Panc1 (cell line): ENCODE measurements around the gene ZNF189. TPM values are rescaled to one million over a fixed set of nuclear protein-coding genes. Genes with fewer than 3 reads are reported as not detected.

Experiments used
- ATAC-seq: fragments of 200-7000 bp; cut with Tn5 transposase; 2 replicates; pipeline ENCODE4 v1.9.1; 2020; ENCODE audit warnings: mild to moderate bottlenecking, moderate library complexity
- BruUV-seq: library from RNA; stranded (reverse); fragments of 400-500 nt; replicated peaks from 2 replicates; lab custom pipeline; 2021; lab: Mats Ljungman, UMichigan
- CTCF ChIA-PET: fragments of 300-600 bp; sonication (Branson Sonifier 250); formaldehyde crosslinking; loops from one replicate; lab custom pipeline; 2022; ENCODE audit warnings: antibody characterized with exemption; lab: Charles Lee
- POLR2A ChIA-PET: fragments of 300-600 bp; sonication (Branson Sonifier 250); formaldehyde crosslinking; loops from one replicate; lab custom pipeline; 2022; ENCODE audit warnings: antibody characterized with exemption; lab: Charles Lee
- DNase-seq: peaks from one replicate; pipeline ENCODE4 v3.0.0-alpha.2; 2010; ENCODE audit warnings: low read depth, low spot score
- H3K27ac ChIP-seq: 2 replicates; pipeline ENCODE4 v1.5.1; 2011; ENCODE audit warnings: mild to moderate bottlenecking, low read length, inconsistent platforms
- H3K27me3 ChIP-seq: fragments of 200-500 bp; sonication (Bioruptor generic); 2 replicates; pipeline ENCODE4 v1.6.0; 2014; ENCODE audit warnings: low read length, inconsistent platforms; ENCODE audit not compliant: control insufficient read depth, insufficient read depth
- H3K36me3 ChIP-seq: fragments of 200-500 bp; sonication (Bioruptor generic); 2 replicates; pipeline ENCODE4 v1.5.1; 2014; ENCODE audit warnings: inconsistent platforms, mild to moderate bottlenecking, low read length, moderate library complexity; ENCODE audit not compliant: control insufficient read depth, insufficient read depth
- H3K4me1 ChIP-seq: 2 replicates; pipeline ENCODE4 v1.5.1; 2011; ENCODE audit warnings: inconsistent platforms, mild to moderate bottlenecking, low read length, moderate library complexity; ENCODE audit not compliant: control insufficient read depth, insufficient read depth
- H3K4me3 ChIP-seq, 2 experiments: 2 replicates each; pipeline ENCODE4 v1.5.1; 2011 to 2012; ENCODE audit warnings: low read depth in 2 of 2, low read length in 2 of 2, mild to moderate bottlenecking in 2 of 2, inconsistent platforms in 1 of 2, moderate library complexity in 1 of 2
- H3K9me3 ChIP-seq: fragments of 200-500 bp; sonication (Bioruptor generic); 2 replicates; pipeline ENCODE4 v1.5.1; 2014; ENCODE audit warnings: low read depth, mild to moderate bottlenecking, inconsistent platforms, low read length, moderate library complexity; ENCODE audit not compliant: control insufficient read depth, insufficient read depth
- CTCF ChIP-seq: fragments of 450-650 bp; IDR thresholded peaks from 2 replicates; pipeline ENCODE4 v1.5.1; 2017; ENCODE audit warnings: mild to moderate bottlenecking
- POLR2AphosphoS5 ChIP-seq: IDR thresholded peaks from 2 replicates; pipeline ENCODE4 v1.6.1; 2012; ENCODE audit warnings: mild to moderate bottlenecking, low read depth, low read length, moderate library complexity
- REST ChIP-seq, 2 experiments: IDR thresholded peaks; 2 replicates each; pipeline ENCODE4 v1.6.1; 2011 to 2012; ENCODE audit warnings: low read depth in 2 of 2, control low read depth in 1 of 2, low read length in 1 of 2, mild to moderate bottlenecking in 1 of 2, moderate library complexity in 1 of 2; ENCODE audit not compliant: insufficient read depth in 1 of 2
- SIN3A ChIP-seq: IDR thresholded peaks from 2 replicates; pipeline ENCODE4 v1.6.1; 2012; ENCODE audit warnings: low read depth, mild to moderate bottlenecking, low read length, moderate library complexity, borderline replicate concordance; ENCODE audit not compliant: insufficient read depth
- TCF7L2 ChIP-seq: IDR thresholded peaks from 2 replicates; pipeline ENCODE4 v1.6.1; 2011; ENCODE audit warnings: mild to moderate bottlenecking, low read depth, low read length, inconsistent platforms
- in situ Hi-C: cut with HindIII; loops from 2 replicates; pipeline ENCODE4 v1.10.0; 2016; ENCODE audit warnings: low sequenced_read_pairs, low pct_unique_long_range_greater_than_20kb
- intact Hi-C: fragments of 100-400 bp; cut with micrococcal nuclease; formaldehyde crosslinking; loops from one replicate; pipeline ENCODE4 v1.10.0; 2022; ENCODE audit not compliant: unreplicated experiment
- total RNA-seq: library from RNA; stranded (reverse); gene quantifications from one replicate; pipeline ENCODE4 v1.2.1, GENCODE V29; 2021; ENCODE audit not compliant: unreplicated experiment

Gene ZNF189
- total RNA-seq, 1 experiment from 2014 or later, result 7.0 TPM

GRCh38 chr9:101369286-101369685 is 29.4 kb upstream of the ZNF189 start:
- intact Hi-C loops, result no loop called here
- no peak for DNase-seq
- Histone ChIP-seq H3K27me3 (no peaks in the 10 kb centered on the region), H3K27ac (no peak overlapping the region), H3K4me3 (no peak overlapping the region), H3K36me3 (no peaks in the 10 kb centered on the region), H3K9me3 (no peaks in the 10 kb centered on the region), H3K4me1 (no peaks in the 10 kb centered on the region)
- in situ Hi-C loops, result no loop called here
- ChIA-PET POLR2A (no interaction called here), CTCF (interaction anchor here (0.8 kb wide), 1 partner anchor 80 kb away, joined by 6 read pairs; no protein-coding TSS in a partner anchor)
- no TSS peak for BruUV-seq
- no peak for ATAC-seq
- TF ChIP-seq CTCF (no peak), REST (IDR thresholded peaks at IDR 0.05; ENCODE audit: insufficient read depth in 1 of 2, low read depth in 2 of 2, low read length in 1 of 2) (no peak), SIN3A (no peak), TCF7L2 (no peak), POLR2AphosphoS5 (no peak)

- DNase-seq (no peak), ATAC-seq (no peak)
- Histone ChIP-seq H3K4me1 (no peaks in the 10 kb centered on the region), H3K36me3 (no peaks in the 10 kb centered on the region), H3K27ac (no peak overlapping the region), H3K4me3 (no peak overlapping the region), H3K27me3 (no peaks in the 10 kb centered on the region), H3K9me3 (no peaks in the 10 kb centered on the region)
- intact Hi-C loops (no loop called here), in situ Hi-C loops (no loop called here)
- CTCF ChIA-PET, result interaction anchor here (0.8 kb wide), 1 partner anchor 79 kb away, joined by 6 read pairs; no protein-coding TSS in a partner anchor
- no peak for TF ChIP-seq POLR2AphosphoS5
- TF ChIP-seq SIN3A, result no peak
- TF ChIP-seq TCF7L2, result no peak
- TF ChIP-seq REST (IDR thresholded peaks at IDR 0.05; ENCODE audit: insufficient read depth in 1 of 2, low read depth in 2 of 2, low read length in 1 of 2), result no peak
- no peak for TF ChIP-seq CTCF
- BruUV-seq, result no TSS peak
- POLR2A ChIA-PET, result no interaction called here
Observed at GRCh38 chr9:101369884-101370531, 28.6 kb upstream of the ZNF189 start.
